Measurements from ENCODE around the gene VAMP3. TPM values are rescaled to one million over a fixed set of nuclear protein-coding genes. Genes with fewer than 3 reads are reported as not detected.

The VAMP3 gene
- total and polyA plus RNA-seq, 9 of the 15 experiments (the other 6 are each of a cell fraction or from before 2014, with no cell fraction given), result 27.1 to 71.3 (median 47.5) TPM

DNA sequence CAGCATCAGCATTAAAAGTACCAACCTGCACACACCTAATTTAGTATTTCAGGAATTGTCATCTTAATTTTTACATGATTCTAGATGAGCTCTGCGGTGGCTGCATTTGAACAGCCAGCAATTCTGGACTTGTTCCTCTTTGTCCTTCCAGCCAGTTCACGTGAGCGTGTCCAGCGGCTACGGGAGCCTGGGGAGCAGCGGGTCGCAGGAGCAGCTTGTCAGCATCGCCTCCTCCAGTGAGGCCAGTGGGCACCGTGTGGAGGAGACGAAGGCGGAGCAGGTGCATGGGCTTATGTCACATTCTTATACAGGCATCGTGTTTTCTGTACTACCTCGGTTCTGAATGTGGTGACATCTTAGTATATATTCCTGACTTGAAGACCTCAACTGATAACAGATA, 38.6 kb downstream of the VAMP3 start:
- ATAC-seq (no peak), DNase-seq (ENCODE audit: extremely low read depth in 1 of 4, low spot score in 3 of 4) (no peak), FAIRE-seq (no peak)
- in situ Hi-C loops (cut with MboI) (loop anchor here (5.0 kb wide), 1 partner anchor 93 kb away; no protein-coding TSS in a partner anchor), intact Hi-C loops (cut with micrococcal nuclease) (no loop called here)
- Histone ChIP-seq H3K36me3 (ENCODE audit: control insufficient read depth, insufficient read depth, low read length) (peaks cover 25% of the 10 kb centered on the region; the same call in 2 of the 3 replicates), H3K9me3 (replicated peaks; ENCODE audit: control insufficient read depth, insufficient read depth, low read depth, low read length) (peaks cover 4% of the 10 kb centered on the region; the same call in 1 of the 2 replicates), H3K4me3 (no peak overlapping the region), H3K27ac (ENCODE audit: extremely low read depth, low read depth, low read length) (no peak overlapping the region), H3K4me2 (ENCODE audit: insufficient read depth, low read length) (no peak overlapping the region), H3K9ac (ENCODE audit: insufficient read depth in 1 of 2, low read depth in 2 of 2, low read length in 2 of 2) (no peak overlapping the region), H4K20me1 (replicated peaks; ENCODE audit: control insufficient read depth, insufficient read depth, low read length) (no peaks in the 10 kb centered on the region), H2AFZ (ENCODE audit: low read depth, low read length) (no peak overlapping the region), H3K27me3 (ENCODE audit: control insufficient read depth in 2 of 2, insufficient read depth in 2 of 2, low read length in 2 of 2) (no peaks in the 10 kb centered on the region), H3K79me2 (ENCODE audit: control insufficient read depth, insufficient read depth, low read length) (no peaks in the 10 kb centered on the region), H3K9me1 (ENCODE audit: control insufficient read depth, insufficient read depth, low read length) (no peaks in the 10 kb centered on the region), H3K4me1 (replicated peaks in 1 of 2; ENCODE audit: control insufficient read depth in 2 of 2, insufficient read depth in 2 of 2, low read length in 2 of 2) (0 out of 5 replicates have a peak, but pooled peaks cover 0 to 2% of the 10 kb centered on the region in 2 experiments)
- 91% methylated on average over 13 of the region's 13 CpGs for WGBS (ENCODE audit: insufficient coverage, low coverage, missing lambda C conversion rate)
- CTCF ChIA-PET (ENCODE audit: low intra/inter-chr PET ratio), result interaction anchor here (0.6 kb wide), 1 partner anchor 13 kb away, joined by 3 read pairs; no protein-coding TSS in a partner anchor
- POLR2A ChIA-PET, result no interaction called here
- BruUV-seq (replicated peaks), result no TSS peak
- no peak for TF ChIP-seq ZNF121 (CRISPR knock-in tag; conservative IDR thresholded peaks at IDR 0.05)
- TF ChIP-seq, protein P1, sequence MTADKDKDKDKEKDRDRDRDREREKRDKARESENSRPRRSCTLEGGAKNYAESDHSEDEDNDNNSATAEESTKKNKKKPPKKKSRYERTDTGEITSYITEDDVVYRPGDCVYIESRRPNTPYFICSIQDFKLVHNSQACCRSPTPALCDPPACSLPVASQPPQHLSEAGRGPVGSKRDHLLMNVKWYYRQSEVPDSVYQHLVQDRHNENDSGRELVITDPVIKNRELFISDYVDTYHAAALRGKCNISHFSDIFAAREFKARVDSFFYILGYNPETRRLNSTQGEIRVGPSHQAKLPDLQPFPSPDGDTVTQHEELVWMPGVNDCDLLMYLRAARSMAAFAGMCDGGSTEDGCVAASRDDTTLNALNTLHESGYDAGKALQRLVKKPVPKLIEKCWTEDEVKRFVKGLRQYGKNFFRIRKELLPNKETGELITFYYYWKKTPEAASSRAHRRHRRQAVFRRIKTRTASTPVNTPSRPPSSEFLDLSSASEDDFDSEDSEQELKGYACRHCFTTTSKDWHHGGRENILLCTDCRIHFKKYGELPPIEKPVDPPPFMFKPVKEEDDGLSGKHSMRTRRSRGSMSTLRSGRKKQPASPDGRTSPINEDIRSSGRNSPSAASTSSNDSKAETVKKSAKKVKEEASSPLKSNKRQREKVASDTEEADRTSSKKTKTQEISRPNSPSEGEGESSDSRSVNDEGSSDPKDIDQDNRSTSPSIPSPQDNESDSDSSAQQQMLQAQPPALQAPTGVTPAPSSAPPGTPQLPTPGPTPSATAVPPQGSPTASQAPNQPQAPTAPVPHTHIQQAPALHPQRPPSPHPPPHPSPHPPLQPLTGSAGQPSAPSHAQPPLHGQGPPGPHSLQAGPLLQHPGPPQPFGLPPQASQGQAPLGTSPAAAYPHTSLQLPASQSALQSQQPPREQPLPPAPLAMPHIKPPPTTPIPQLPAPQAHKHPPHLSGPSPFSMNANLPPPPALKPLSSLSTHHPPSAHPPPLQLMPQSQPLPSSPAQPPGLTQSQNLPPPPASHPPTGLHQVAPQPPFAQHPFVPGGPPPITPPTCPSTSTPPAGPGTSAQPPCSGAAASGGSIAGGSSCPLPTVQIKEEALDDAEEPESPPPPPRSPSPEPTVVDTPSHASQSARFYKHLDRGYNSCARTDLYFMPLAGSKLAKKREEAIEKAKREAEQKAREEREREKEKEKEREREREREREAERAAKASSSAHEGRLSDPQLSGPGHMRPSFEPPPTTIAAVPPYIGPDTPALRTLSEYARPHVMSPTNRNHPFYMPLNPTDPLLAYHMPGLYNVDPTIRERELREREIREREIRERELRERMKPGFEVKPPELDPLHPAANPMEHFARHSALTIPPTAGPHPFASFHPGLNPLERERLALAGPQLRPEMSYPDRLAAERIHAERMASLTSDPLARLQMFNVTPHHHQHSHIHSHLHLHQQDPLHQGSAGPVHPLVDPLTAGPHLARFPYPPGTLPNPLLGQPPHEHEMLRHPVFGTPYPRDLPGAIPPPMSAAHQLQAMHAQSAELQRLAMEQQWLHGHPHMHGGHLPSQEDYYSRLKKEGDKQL (CRISPR knock-in tag; IDR thresholded peaks at IDR 0.05; ENCODE audit: borderline replicate concordance), result no peak
- no peak for TF ChIP-seq MTA1 (IDR thresholded peaks at IDR 0.05; ENCODE audit: borderline replicate concordance)
- no peak for TF ChIP-seq ID3 (CRISPR knock-in tag; IDR thresholded peaks at IDR 0.05)
- no peak for TF ChIP-seq ID3 (tag; IDR thresholded peaks at IDR 0.05)
- no peak for TF ChIP-seq ETV6 (IDR thresholded peaks at IDR 0.05; ENCODE audit: borderline replicate concordance in 1 of 2, low read depth in 2 of 2, low read length in 1 of 2)
- TF ChIP-seq ETV6 (CRISPR knock-in tag; IDR thresholded peaks at IDR 0.05; ENCODE audit: borderline replicate concordance), result no peak
- TF ChIP-seq, protein P2, sequence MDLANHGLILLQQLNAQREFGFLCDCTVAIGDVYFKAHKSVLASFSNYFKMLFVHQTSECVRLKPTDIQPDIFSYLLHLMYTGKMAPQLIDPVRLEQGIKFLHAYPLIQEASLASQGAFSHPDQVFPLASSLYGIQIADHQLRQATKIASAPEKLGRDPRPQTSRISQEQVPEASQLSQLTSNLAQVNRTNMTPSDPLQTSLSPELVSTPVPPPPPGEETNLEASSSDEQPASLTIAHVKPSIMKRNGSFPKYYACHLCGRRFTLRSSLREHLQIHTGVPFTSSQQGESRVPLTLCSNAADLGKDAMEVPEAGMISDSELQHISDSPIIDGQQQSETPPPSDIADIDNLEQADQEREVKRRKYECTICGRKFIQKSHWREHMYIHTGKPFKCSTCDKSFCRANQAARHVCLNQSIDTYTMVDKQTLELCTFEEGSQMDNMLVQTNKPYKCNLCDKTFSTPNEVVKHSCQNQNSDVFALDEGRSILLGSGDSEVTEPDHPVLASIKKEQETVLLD (IDR thresholded peaks at IDR 0.05), result no peak
